Measurements from ENCODE around the gene TP53I11.

Gene TP53I11

GRCh38 chr11:44947114-44947513, 3.6 kb downstream of the TP53I11 start:
- H3K4me3 ChIP-seq (ENCODE audit: low read depth, low read length): no peak overlapping the region
- TF ChIP-seq POLR2A (IDR thresholded peaks at IDR 0.05; ENCODE audit: extremely low read depth, insufficient read length) (no peak), MYC (IDR thresholded peaks at IDR 0.05; ENCODE audit: low read depth, low read length) (no peak), CTCF (IDR thresholded peaks at IDR 0.05; ENCODE audit: low read depth, low read length) (no peak)
- TF ChIP-seq, protein P1, sequence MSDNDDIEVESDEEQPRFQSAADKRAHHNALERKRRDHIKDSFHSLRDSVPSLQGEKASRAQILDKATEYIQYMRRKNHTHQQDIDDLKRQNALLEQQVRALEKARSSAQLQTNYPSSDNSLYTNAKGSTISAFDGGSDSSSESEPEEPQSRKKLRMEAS (IDR thresholded peaks at IDR 0.05; ENCODE audit: low read depth, low read length): no peak
- DNase-seq (ENCODE audit: low read depth): no peak

DNA sequence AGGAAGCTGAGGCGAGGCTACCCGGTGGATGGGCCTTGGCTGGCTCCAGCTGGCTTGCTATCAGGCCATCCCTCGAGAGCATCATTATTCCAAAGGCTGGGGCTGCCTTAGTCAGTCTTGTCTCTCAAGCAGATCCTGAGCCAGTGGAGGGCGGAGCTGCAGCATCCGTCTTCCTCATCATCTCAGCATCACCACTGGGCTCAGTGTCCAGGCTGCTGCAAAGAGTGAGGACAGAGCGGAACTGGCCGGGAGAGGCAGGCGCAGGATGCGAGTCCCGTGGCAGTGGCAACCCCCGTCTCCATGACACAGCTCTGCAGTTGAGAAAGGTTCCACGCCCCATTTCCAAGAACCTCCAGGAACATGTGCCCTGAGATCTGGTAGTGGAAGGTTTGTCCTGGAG, 4.4 kb downstream of the TP53I11 start:
- TF ChIP-seq CTCF (IDR thresholded peaks at IDR 0.05; ENCODE audit: low read depth, low read length) (no peak), POLR2A (IDR thresholded peaks at IDR 0.05; ENCODE audit: extremely low read depth, insufficient read length) (no peak), MYC (IDR thresholded peaks at IDR 0.05; ENCODE audit: low read depth, low read length) (no peak)
- TF ChIP-seq, protein P1 (IDR thresholded peaks at IDR 0.05; ENCODE audit: low read depth, low read length): no peak
- H3K4me3 ChIP-seq (ENCODE audit: low read depth, low read length): no peak overlapping the region
- no peak for DNase-seq (ENCODE audit: low read depth)

DNA sequence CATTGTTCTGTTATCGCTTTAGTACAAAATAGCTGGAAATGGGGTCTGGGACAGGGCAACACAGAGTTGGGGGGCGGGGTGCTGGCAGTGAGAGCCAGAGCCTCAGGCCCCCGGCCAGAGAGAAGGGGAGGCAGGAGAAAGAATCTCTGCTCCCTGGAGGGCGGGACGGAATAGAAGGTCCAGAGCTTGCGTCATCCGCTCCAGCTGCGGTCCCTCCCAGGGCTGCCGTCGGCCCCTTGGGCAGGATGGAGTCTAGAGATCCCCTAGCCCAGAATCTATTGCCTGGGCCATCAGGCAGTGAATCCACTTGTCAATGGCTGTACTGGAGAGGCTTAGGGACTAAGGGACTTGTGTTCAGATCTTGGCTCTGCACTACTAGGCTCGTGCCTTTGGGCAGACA, 5.0 kb downstream of the TP53I11 start:
- no peak for TF ChIP-seq CTCF (IDR thresholded peaks at IDR 0.05; ENCODE audit: low read depth, low read length)
- no peak for TF ChIP-seq MYC (IDR thresholded peaks at IDR 0.05; ENCODE audit: low read depth, low read length)
- TF ChIP-seq POLR2A (IDR thresholded peaks at IDR 0.05; ENCODE audit: extremely low read depth, insufficient read length): no peak
- TF ChIP-seq, protein P1 (IDR thresholded peaks at IDR 0.05; ENCODE audit: low read depth, low read length): no peak

GRCh38 chr11:44944853-44945235, 5.8 kb downstream of the TP53I11 start:
- DNase-seq (ENCODE audit: low read depth): no peak
- no peak overlapping the region for H3K4me3 ChIP-seq (ENCODE audit: low read depth, low read length)
- TF ChIP-seq POLR2A (IDR thresholded peaks at IDR 0.05; ENCODE audit: extremely low read depth, insufficient read length) (no peak), CTCF (IDR thresholded peaks at IDR 0.05; ENCODE audit: low read depth, low read length) (no peak), MYC (IDR thresholded peaks at IDR 0.05; ENCODE audit: low read depth, low read length) (no peak)
- TF ChIP-seq, protein P1 (IDR thresholded peaks at IDR 0.05; ENCODE audit: low read depth, low read length): no peak

More for the DNA sequence above, 5.0 kb downstream of the TP53I11 start:
- DNase-seq (ENCODE audit: low read depth): no peak
- no peak overlapping the region for H3K4me3 ChIP-seq (ENCODE audit: low read depth, low read length)

DNA sequence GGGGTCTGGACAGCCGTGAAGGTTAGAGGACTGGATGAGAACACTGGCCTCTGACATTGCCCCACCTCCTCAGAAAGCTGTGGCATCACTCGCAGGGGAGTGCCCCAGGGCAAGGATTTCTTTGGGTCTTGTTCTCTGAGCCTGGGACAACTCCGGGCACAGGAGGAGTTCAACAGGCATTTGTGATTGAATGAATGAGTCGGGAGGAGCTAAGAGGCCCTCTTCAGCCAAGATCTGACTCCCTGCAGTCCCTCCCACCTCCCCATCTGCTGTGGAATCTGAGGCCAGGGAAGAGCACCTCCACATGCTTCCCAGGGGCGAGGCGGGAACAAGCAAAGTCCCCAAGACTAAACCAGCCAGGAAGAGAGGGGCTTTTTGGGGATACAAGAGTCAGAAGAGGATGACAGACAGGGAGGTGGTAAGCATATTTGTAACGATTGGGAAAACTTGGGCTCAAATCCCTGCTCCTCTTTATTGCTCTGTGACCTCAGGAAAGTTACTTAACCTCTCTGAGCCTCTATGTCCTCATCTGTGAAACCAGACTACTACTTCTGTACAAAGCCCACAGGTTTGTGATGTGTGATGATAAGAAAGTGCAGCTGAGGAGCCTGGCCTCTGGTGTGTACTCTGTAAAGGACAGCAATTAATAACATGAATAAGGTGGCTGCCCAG, 6.4 kb downstream of the TP53I11 start:
- no peak overlapping the region for H3K4me3 ChIP-seq (ENCODE audit: low read depth, low read length)
- no peak for DNase-seq (ENCODE audit: low read depth)
- TF ChIP-seq CTCF (IDR thresholded peaks at IDR 0.05; ENCODE audit: low read depth, low read length) (no peak), POLR2A (IDR thresholded peaks at IDR 0.05; ENCODE audit: extremely low read depth, insufficient read length) (no peak), MYC (IDR thresholded peaks at IDR 0.05; ENCODE audit: low read depth, low read length) (no peak)
- TF ChIP-seq, protein P1 (IDR thresholded peaks at IDR 0.05; ENCODE audit: low read depth, low read length): no peak

Data from NB4 (cell line).